Measurements from ENCODE around the gene USH1C. TPM values are rescaled to one million over a fixed set of nuclear protein-coding genes. Genes with fewer than 3 reads are reported as not detected.
A peak's percentile ranks its signal among the peaks of the same experiment; 100 is the strongest.

Gene USH1C
- total and polyA plus RNA-seq, 7 donors = 0.05 to 0.44 (median 0.14) TPM; not detected in 4

DNA sequence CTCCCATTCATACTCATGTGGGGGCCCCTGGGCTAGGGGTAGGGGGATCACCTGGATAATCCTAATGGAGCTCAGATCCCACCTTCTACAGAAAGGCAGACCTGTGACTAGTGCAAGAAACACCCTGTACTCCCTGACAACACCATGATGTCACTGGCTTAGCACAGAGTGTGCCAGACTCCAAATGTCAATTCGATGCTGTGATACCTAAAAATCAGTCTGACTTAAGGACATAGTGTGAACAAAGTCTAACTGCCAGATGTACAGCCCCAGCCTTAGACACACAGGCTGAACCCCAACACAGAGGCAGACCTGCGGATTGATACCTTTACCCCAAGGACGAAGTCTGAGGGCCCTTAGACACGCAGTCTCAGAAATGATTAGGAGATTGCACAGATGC is 76.1 kb downstream of the USH1C start:
- no peak overlapping the region for H3K4me3 ChIP-seq
- TF ChIP-seq, protein P1, sequence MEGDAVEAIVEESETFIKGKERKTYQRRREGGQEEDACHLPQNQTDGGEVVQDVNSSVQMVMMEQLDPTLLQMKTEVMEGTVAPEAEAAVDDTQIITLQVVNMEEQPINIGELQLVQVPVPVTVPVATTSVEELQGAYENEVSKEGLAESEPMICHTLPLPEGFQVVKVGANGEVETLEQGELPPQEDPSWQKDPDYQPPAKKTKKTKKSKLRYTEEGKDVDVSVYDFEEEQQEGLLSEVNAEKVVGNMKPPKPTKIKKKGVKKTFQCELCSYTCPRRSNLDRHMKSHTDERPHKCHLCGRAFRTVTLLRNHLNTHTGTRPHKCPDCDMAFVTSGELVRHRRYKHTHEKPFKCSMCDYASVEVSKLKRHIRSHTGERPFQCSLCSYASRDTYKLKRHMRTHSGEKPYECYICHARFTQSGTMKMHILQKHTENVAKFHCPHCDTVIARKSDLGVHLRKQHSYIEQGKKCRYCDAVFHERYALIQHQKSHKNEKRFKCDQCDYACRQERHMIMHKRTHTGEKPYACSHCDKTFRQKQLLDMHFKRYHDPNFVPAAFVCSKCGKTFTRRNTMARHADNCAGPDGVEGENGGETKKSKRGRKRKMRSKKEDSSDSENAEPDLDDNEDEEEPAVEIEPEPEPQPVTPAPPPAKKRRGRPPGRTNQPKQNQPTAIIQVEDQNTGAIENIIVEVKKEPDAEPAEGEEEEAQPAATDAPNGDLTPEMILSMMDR (IDR thresholded peaks at IDR 0.05) = no peak
- WGBS, 3 donors = 81 to 89% (median 88%) methylated on average over 4 of the region's 4 CpGs
- no peak for DNase-seq
- no peaks in the 10 kb centered on the region for H3K27me3 ChIP-seq (ENCODE audit: insufficient read depth in 3 of 3, low read length in 2 of 3)
- no peak overlapping the region for H3K27ac ChIP-seq
- no peaks in the 10 kb centered on the region for H3K4me1 ChIP-seq
- H3K36me3 ChIP-seq (ENCODE audit: insufficient read depth in 1 of 2, low read depth in 1 of 2) = no peaks in the 10 kb centered on the region
- ATAC-seq = peak in 2 of 4 donors; percentile 22 to 25
- no peaks in the 10 kb centered on the region for H3K9me3 ChIP-seq
- intact Hi-C loops (cut with DNase I) = loop anchor here in 1 of 2 donors (5.0 kb wide), 1 partner anchor 51 kb away; no protein-coding TSS in a partner anchor

DNA sequence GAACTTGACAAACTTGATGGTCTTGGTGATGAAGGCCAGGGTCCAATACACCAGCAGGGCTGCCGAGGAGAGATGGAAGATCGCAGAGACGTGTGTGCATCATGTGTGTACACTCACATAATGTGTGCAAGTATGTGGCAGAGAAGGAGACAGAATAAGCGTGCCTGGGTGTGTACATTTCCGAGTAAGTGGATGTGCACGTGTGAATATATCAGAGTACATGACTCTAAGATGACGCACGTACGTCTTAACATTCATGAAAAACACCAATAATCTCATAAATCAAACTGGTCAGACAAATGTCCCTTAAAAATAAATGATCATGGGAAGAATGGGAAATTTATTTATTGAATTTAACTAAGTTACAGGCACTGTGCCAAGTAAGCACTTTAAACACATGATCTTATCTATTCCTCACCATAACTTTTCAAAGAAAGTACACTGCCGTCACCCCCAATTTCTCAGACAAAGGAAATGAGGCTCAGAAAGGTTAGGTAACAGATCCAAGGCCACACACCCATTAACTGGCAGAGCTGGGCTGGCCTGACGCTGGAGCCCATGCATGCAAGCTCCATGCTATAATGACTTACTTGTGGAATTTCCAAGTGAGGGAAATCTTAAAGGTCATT is 80.6 kb downstream of the USH1C start:
- no peak for ATAC-seq

DNA sequence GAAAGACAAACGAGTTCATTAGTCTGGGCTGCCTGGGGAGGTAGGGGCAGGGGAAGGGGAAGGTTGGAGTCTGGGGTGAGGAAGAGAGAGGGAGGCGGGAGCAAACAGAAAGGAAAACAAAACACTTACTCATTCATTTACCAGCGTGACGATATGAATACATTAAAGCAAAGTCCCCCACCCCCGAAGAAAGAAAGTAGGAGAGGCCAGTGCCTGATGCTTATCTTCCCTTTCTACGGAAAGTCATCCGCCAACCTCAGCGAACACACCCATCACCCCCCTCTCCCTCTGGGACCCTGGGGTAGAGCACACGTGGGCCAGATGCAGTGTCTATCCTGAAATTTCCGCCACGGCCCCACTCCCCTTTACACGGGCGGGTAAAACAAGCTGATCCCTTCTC is 81.3 kb downstream of the USH1C start:
- ATAC-seq (no peak), DNase-seq (no peak)
- intact Hi-C loops (cut with DNase I) = no loop called here
- Histone ChIP-seq H3K4me3 (no peak overlapping the region), H3K9me3 (no peaks in the 10 kb centered on the region), H3K27ac (no peak overlapping the region), H3K4me1 (no peaks in the 10 kb centered on the region), H3K36me3 (ENCODE audit: insufficient read depth in 1 of 2, low read depth in 1 of 2) (no peaks in the 10 kb centered on the region), H3K27me3 (ENCODE audit: insufficient read depth in 3 of 3, low read length in 2 of 3) (no peaks in the 10 kb centered on the region)
- WGBS, 3 donors = 81 to 83% (median 83%) methylated on average over 13 of the region's 13 CpGs
- TF ChIP-seq, protein P1 (IDR thresholded peaks at IDR 0.05) = no peak

More for the DNA sequence above, 80.6 kb downstream of the USH1C start:
- H3K36me3 ChIP-seq (ENCODE audit: insufficient read depth in 1 of 2, low read depth in 1 of 2) = no peaks in the 10 kb centered on the region
- H3K9me3 ChIP-seq = no peaks in the 10 kb centered on the region
- no peak overlapping the region for H3K27ac ChIP-seq
- DNase-seq = no peak
- intact Hi-C loops (cut with DNase I) = no loop called here
- 89 to 91% (median 90%) methylated on average over 11 of the region's 11 CpGs for WGBS, 3 donors
- H3K27me3 ChIP-seq (ENCODE audit: insufficient read depth in 3 of 3, low read length in 2 of 3) = no peaks in the 10 kb centered on the region
- no peaks in the 10 kb centered on the region for H3K4me1 ChIP-seq
- H3K4me3 ChIP-seq = no peak overlapping the region
- TF ChIP-seq, protein P1 (IDR thresholded peaks at IDR 0.05) = no peak

DNA sequence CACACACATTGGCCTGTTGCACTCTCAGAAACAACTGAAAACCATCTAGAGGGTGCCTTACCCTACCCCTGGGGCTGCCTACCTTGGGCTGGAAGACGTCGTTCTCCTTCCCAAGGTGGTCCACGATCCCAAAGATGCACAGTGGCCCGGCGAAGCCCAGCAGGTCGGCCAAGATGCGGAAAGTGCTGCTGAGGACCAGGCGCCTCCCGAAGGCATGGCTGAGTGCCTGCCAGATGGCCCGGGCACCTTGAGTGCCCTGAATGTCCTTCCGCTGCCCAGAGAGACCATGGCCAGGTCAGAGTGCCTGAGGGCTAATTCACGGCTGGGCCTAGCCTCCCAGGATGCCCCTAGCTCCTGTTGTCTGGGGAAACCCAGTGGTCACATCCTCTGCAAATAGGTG is 83.8 kb downstream of the USH1C start:
- TF ChIP-seq, protein P1 (IDR thresholded peaks at IDR 0.05) = no peak
- H3K4me3 ChIP-seq = no peak overlapping the region

More for the DNA sequence above, 83.8 kb downstream of the USH1C start:
- WGBS, 3 donors = 92 to 96% (median 95%) methylated on average over 12 of the region's 12 CpGs
- Histone ChIP-seq H3K36me3 (ENCODE audit: insufficient read depth in 1 of 2, low read depth in 1 of 2) (no peaks in the 10 kb centered on the region), H3K27me3 (ENCODE audit: insufficient read depth in 3 of 3, low read length in 2 of 3) (no peaks in the 10 kb centered on the region), H3K9me3 (no peaks in the 10 kb centered on the region), H3K4me1 (no peaks in the 10 kb centered on the region), H3K27ac (no peak overlapping the region)
- intact Hi-C loops (cut with DNase I) = no loop called here
- DNase-seq (no peak), ATAC-seq (no peak)
